BLaER1 (cell line): ENCODE results near the gene GABRR3.

Experiments
- H3K27ac ChIP-seq: shearing (Covaris generic); formaldehyde crosslinking; 2 replicates; pipeline ENCODE4 v1.8.1; 2022
- H3K27me3 ChIP-seq: shearing (Covaris generic); formaldehyde crosslinking; 2 replicates; pipeline ENCODE4 v1.8.1; 2022
- H3K36me3 ChIP-seq: shearing (Covaris generic); formaldehyde crosslinking; 2 replicates; pipeline ENCODE4 v1.8.1; 2022
- H3K4me1 ChIP-seq: shearing (Covaris generic); formaldehyde crosslinking; 2 replicates; pipeline ENCODE4 v1.8.1; 2022
- H3K4me2 ChIP-seq: shearing (Covaris generic); formaldehyde crosslinking; 2 replicates; pipeline ENCODE4 v1.8.1; 2022
- H3K4me3 ChIP-seq: shearing (Covaris generic); formaldehyde crosslinking; 2 replicates; pipeline ENCODE4 v1.8.1; 2022
- H3K9ac ChIP-seq: shearing (Covaris generic); formaldehyde crosslinking; 2 replicates; pipeline ENCODE4 v1.8.1; 2022
- H3K9me3 ChIP-seq: shearing (Covaris generic); formaldehyde crosslinking; 2 replicates; pipeline ENCODE4 v1.8.1; 2022
- H4K20me1 ChIP-seq: shearing (Covaris generic); formaldehyde crosslinking; 2 replicates; pipeline ENCODE4 v1.8.1; 2022
- Cebpa-rat ChIP-seq: shearing (Covaris generic); IDR thresholded peaks from 2 replicates; pipeline ENCODE4 v1.8.1; 2022

Gene GABRR3

GRCh38 chr3:97960551-97960950 is 74.6 kb downstream of the GABRR3 start:
- Histone ChIP-seq H4K20me1 (peaks cover 38% of the 10 kb centered on the region; the same call in 1 of the 2 replicates), H3K36me3 (peaks cover 94% of the 10 kb centered on the region), H3K27me3 (no peaks in the 10 kb centered on the region), H3K4me2 (no peak overlapping the region), H3K4me1 (peaks cover 12% of the 10 kb centered on the region), H3K9ac (no peak overlapping the region), H3K4me3 (no peak overlapping the region), H3K27ac (no peak overlapping the region), H3K9me3 (no peaks in the 10 kb centered on the region)
- no peak for TF ChIP-seq Cebpa-rat

- no peak for TF ChIP-seq Cebpa-rat
- H3K9ac ChIP-seq, result no peak overlapping the region
- H4K20me1 ChIP-seq, result peaks cover 32% of the 10 kb centered on the region; the same call in 1 of the 2 replicates
- H3K4me1 ChIP-seq, result peaks cover 17% of the 10 kb centered on the region
- H3K4me2 ChIP-seq, result no peak overlapping the region
- H3K27me3 ChIP-seq, result no peaks in the 10 kb centered on the region
- no peak overlapping the region for H3K4me3 ChIP-seq
- H3K27ac ChIP-seq, result no peak overlapping the region
- H3K9me3 ChIP-seq, result no peaks in the 10 kb centered on the region
- peaks cover 94% of the 10 kb centered on the region for H3K36me3 ChIP-seq
Measured at GRCh38 chr3:97959872-97960271, 75.2 kb downstream of the GABRR3 start.

GRCh38 chr3:97958796-97959195 is 76.3 kb downstream of the GABRR3 start:
- Histone ChIP-seq H4K20me1 (peaks cover 24% of the 10 kb centered on the region; the same call in 1 of the 2 replicates), H3K27ac (0 out of 2 replicates have a peak overlapping the region, but pooled peaks have one; percentile 13), H3K4me3 (no peak overlapping the region), H3K36me3 (peaks cover 94% of the 10 kb centered on the region), H3K9ac (no peak overlapping the region), H3K27me3 (no peaks in the 10 kb centered on the region), H3K4me1 (peaks cover 18% of the 10 kb centered on the region), H3K9me3 (no peaks in the 10 kb centered on the region), H3K4me2 (peak overlapping the region; percentile 47)
- no peak for TF ChIP-seq Cebpa-rat

GRCh38 chr3:97958396-97958795 is 76.7 kb downstream of the GABRR3 start:
- H3K27ac ChIP-seq, result no peak overlapping the region
- no peak for TF ChIP-seq Cebpa-rat
- peaks cover 94% of the 10 kb centered on the region for H3K36me3 ChIP-seq

GRCh38 chr3:97957617-97958311 is 77.4 kb downstream of the GABRR3 start:
- Histone ChIP-seq H3K4me2 (no peak overlapping the region), H4K20me1 (peaks cover 14% of the 10 kb centered on the region; the same call in 1 of the 2 replicates), H3K9ac (no peak overlapping the region), H3K27ac (no peak overlapping the region), H3K27me3 (no peaks in the 10 kb centered on the region), H3K36me3 (peaks cover 94% of the 10 kb centered on the region), H3K4me1 (peaks cover 18% of the 10 kb centered on the region), H3K4me3 (no peak overlapping the region), H3K9me3 (no peaks in the 10 kb centered on the region)
- no peak for TF ChIP-seq Cebpa-rat

More at GRCh38 chr3:97958396-97958795, 76.7 kb downstream of the GABRR3 start:
- H4K20me1 ChIP-seq, result peaks cover 20% of the 10 kb centered on the region; the same call in 1 of the 2 replicates
- no peak overlapping the region for H3K4me3 ChIP-seq
- peaks cover 18% of the 10 kb centered on the region for H3K4me1 ChIP-seq
- H3K27me3 ChIP-seq, result no peaks in the 10 kb centered on the region
- peak overlapping the region; percentile 47 for H3K4me2 ChIP-seq
- no peaks in the 10 kb centered on the region for H3K9me3 ChIP-seq
- H3K9ac ChIP-seq, result no peak overlapping the region

DNA sequence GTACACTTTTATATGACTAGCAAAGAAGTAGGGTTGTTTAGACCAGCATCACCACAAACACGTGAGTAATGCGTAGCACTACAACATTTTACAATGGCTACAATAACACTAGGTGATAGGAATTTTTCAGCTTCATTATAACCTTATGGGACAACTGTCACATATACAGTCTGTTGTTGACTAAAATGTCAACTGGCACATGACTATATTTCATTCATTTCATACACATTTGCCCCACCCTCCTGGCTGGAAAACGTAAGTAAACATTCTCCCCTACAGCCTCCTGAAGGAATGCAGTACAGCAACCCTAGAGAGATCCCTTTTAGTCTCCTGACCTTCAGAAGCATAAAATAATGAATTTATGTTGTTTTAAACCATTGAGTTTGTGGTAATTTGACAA is 79.1 kb downstream of the GABRR3 start:
- H3K27ac ChIP-seq, result no peak overlapping the region
- peaks cover 18% of the 10 kb centered on the region for H3K4me1 ChIP-seq
- H3K4me3 ChIP-seq, result no peak overlapping the region
- peaks cover 94% of the 10 kb centered on the region for H3K36me3 ChIP-seq
- no peak overlapping the region for H3K4me2 ChIP-seq
- no peaks in the 10 kb centered on the region for H3K27me3 ChIP-seq
- TF ChIP-seq Cebpa-rat, result no peak
- H4K20me1 ChIP-seq, result no peaks in the 10 kb centered on the region
- no peak overlapping the region for H3K9ac ChIP-seq
- H3K9me3 ChIP-seq, result no peaks in the 10 kb centered on the region

- no peak for TF ChIP-seq Cebpa-rat
- Histone ChIP-seq H3K4me2 (no peak overlapping the region), H3K9me3 (no peaks in the 10 kb centered on the region), H3K9ac (no peak overlapping the region), H3K27me3 (no peaks in the 10 kb centered on the region), H3K36me3 (peaks cover 99% of the 10 kb centered on the region), H3K4me1 (peaks cover 16% of the 10 kb centered on the region), H4K20me1 (no peaks in the 10 kb centered on the region), H3K4me3 (no peak overlapping the region), H3K27ac (no peak overlapping the region)
Measured at GRCh38 chr3:97954228-97954827, 80.8 kb downstream of the GABRR3 start.

- Histone ChIP-seq H3K4me3 (no peak overlapping the region), H3K27ac (no peak overlapping the region), H3K4me2 (no peak overlapping the region), H3K27me3 (no peaks in the 10 kb centered on the region), H3K36me3 (peaks cover 98% of the 10 kb centered on the region), H3K9me3 (no peaks in the 10 kb centered on the region), H3K4me1 (peaks cover 6% of the 10 kb centered on the region; the same call in 1 of the 2 replicates), H4K20me1 (no peaks in the 10 kb centered on the region), H3K9ac (no peak overlapping the region)
- no peak for TF ChIP-seq Cebpa-rat
Measured at GRCh38 chr3:97952872-97953271, 82.2 kb downstream of the GABRR3 start.

DNA sequence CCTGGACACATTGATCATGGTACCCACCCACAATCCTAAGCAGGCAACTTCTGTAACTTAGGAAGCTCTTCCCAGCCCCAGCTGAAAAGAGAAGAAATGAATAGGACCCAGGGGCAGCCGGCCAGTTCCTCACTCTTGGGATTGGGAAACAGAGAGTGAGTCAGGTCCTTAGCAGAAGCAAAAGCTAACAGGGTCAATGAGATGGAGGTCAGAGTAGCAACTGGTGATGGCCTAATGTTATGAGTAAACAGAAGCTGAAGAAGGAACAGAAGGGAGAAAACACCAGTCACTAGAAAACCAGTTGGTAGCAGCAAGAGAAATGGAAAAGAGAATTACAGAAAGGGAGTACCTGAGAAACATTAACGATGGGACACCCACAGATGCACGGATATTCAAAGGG is 82.8 kb downstream of the GABRR3 start:
- Histone ChIP-seq H4K20me1 (no peaks in the 10 kb centered on the region), H3K36me3 (peaks cover 98% of the 10 kb centered on the region), H3K27ac (no peak overlapping the region)

DNA sequence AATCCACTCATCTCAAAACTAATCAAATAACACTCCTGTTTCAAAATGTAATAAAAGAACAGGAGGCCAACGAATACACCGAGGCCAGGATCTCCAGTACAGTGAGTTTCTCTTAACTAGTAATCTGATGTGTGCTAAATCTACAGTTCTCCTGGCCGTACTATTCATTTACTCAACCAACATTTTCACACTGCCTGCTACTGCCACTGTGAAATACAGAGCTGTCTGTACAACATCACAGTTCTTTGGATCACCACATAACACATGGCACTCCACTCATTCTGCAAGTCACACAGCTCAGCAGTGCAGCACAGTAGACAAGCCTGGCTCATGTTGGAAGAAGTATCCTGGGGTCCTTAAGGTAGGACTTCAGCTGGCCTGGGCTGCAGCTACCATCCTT is 84.8 kb downstream of the GABRR3 start:
- peaks cover 98% of the 10 kb centered on the region for H3K36me3 ChIP-seq

More for the DNA sequence above, 82.8 kb downstream of the GABRR3 start:
- Histone ChIP-seq H3K4me2 (no peak overlapping the region), H3K4me3 (no peak overlapping the region), H3K27me3 (no peaks in the 10 kb centered on the region), H3K9ac (no peak overlapping the region), H3K4me1 (peaks cover 6% of the 10 kb centered on the region; the same call in 1 of the 2 replicates), H3K9me3 (no peaks in the 10 kb centered on the region)
- no peak for TF ChIP-seq Cebpa-rat

More for the DNA sequence above, 84.8 kb downstream of the GABRR3 start:
- Histone ChIP-seq H3K4me2 (no peak overlapping the region), H3K9ac (no peak overlapping the region), H3K9me3 (no peaks in the 10 kb centered on the region), H3K4me3 (no peak overlapping the region), H4K20me1 (no peaks in the 10 kb centered on the region), H3K27me3 (no peaks in the 10 kb centered on the region), H3K27ac (no peak overlapping the region), H3K4me1 (peaks cover 6% of the 10 kb centered on the region; the same call in 1 of the 2 replicates)
- TF ChIP-seq Cebpa-rat, result no peak
